GM19351 (cell line): ENCODE results near the gene SARNP.

Experiments
- ATAC-seq: cut with Tn5 transposase; IDR thresholded peaks from one replicate; pipeline ENCODE4 v1.9.1; 2021; ENCODE audit warnings: mild to moderate bottlenecking, moderate library complexity; ENCODE audit not compliant: unreplicated experiment

Gene SARNP

GRCh38 chr12:55743406-55744339 is 73.9 kb downstream of the SARNP start:
- peak; percentile 53 for ATAC-seq

- ATAC-seq, result peak; percentile 39
Observed at GRCh38 chr12:55742719-55743405, 74.7 kb downstream of the SARNP start, which contains the start of gene GDF11. TSS of gene GDF11 (plus strand) at chr12:55743122. CDS start at chr12:55743317, 195 bp downstream.

GRCh38 chr12:55741931-55742680 is 75.4 kb downstream of the SARNP start:
- no peak for ATAC-seq

- no peak for ATAC-seq
Observed at GRCh38 chr12:55739025-55739378, 78.5 kb downstream of the SARNP start.

GRCh38 chr12:55738123-55739024 is 79.2 kb downstream of the SARNP start:
- ATAC-seq, result peak; percentile 81

GRCh38 chr12:55737581-55738122 is 79.9 kb downstream of the SARNP start:
- ATAC-seq, result peak; percentile 15

- ATAC-seq, result peak; percentile 37
Observed at GRCh38 chr12:55736780-55737580, 80.5 kb downstream of the SARNP start.

GRCh38 chr12:55736076-55736475 is 81.4 kb downstream of the SARNP start:
- ATAC-seq, result no peak

- no peak for ATAC-seq
Observed at GRCh38 chr12:55734595-55734994, 82.9 kb downstream of the SARNP start.

GRCh38 chr12:55733858-55734257 is 83.7 kb downstream of the SARNP start:
- ATAC-seq, result no peak

GRCh38 chr12:55733021-55733555 is 84.4 kb downstream of the SARNP start:
- no peak for ATAC-seq

GRCh38 chr12:55732288-55732687 is 85.2 kb downstream of the SARNP start:
- no peak for ATAC-seq

- ATAC-seq, result peak; percentile 42
Observed at GRCh38 chr12:55729819-55730818, 87.4 kb downstream of the SARNP start.

- ATAC-seq, result peak; percentile 63
Observed at GRCh38 chr12:55728939-55729818, 88.3 kb downstream of the SARNP start, which contains the start of gene CD63. TSS of gene CD63 (minus strand) at chr12:55729009. CDS start at chr12:55728341, 668 bp downstream.

GRCh38 chr12:55728186-55728938 is 89.2 kb downstream of the SARNP start:
- peak; percentile 19 for ATAC-seq
